DMS53 (cell line): ENCODE measurements around the gene MYO10.

ENCODE experiments used
- DNase-seq: peaks from one replicate; lab custom pipeline; 2025; lab: John Stamatoyannopoulos, UW

The MYO10 gene

GRCh38 chr5:16812448-16812847 lies 123.6 kb downstream of the MYO10 start:
- DNase-seq, result no peak

GRCh38 chr5:16810208-16810854 lies 125.8 kb downstream of the MYO10 start:
- no peak for DNase-seq

GRCh38 chr5:16809395-16810207 lies 126.5 kb downstream of the MYO10 start:
- no peak for DNase-seq

- no peak for DNase-seq
These were observed 127.1 kb downstream of the MYO10 start for GRCh38 chr5:16809010-16809394.

- DNase-seq, result no peak
These were observed 128.1 kb downstream of the MYO10 start for GRCh38 chr5:16808021-16808420.

GRCh38 chr5:16807547-16807864 lies 128.6 kb downstream of the MYO10 start:
- no peak for DNase-seq

- DNase-seq, result no peak
These were observed 129.2 kb downstream of the MYO10 start for GRCh38 chr5:16806711-16807546.

GRCh38 chr5:16805486-16805885 lies 130.6 kb downstream of the MYO10 start:
- DNase-seq, result no peak

- no peak for DNase-seq
These were observed 132.3 kb downstream of the MYO10 start for GRCh38 chr5:16803831-16804230.

GRCh38 chr5:16800477-16800876 lies 135.6 kb downstream of the MYO10 start:
- DNase-seq, result no peak

- no peak for DNase-seq
These were observed 136.3 kb downstream of the MYO10 start for GRCh38 chr5:16799796-16800195.

GRCh38 chr5:16797951-16798350 lies 138.1 kb downstream of the MYO10 start:
- DNase-seq, result no peak

- no peak for DNase-seq
These were observed 141.7 kb downstream of the MYO10 start for GRCh38 chr5:16794269-16794913.

- no peak for DNase-seq
These were observed 143.4 kb downstream of the MYO10 start for GRCh38 chr5:16792598-16793275.

GRCh38 chr5:16791904-16792597 lies 144.0 kb downstream of the MYO10 start:
- no peak for DNase-seq

- peak; percentile 73 for DNase-seq
These were observed 144.9 kb downstream of the MYO10 start for GRCh38 chr5:16791036-16791705.

GRCh38 chr5:16788957-16789356 lies 147.1 kb downstream of the MYO10 start:
- no peak for DNase-seq

GRCh38 chr5:16787278-16787677 lies 148.8 kb downstream of the MYO10 start:
- DNase-seq, result no peak

GRCh38 chr5:16784843-16785791 lies 151.0 kb downstream of the MYO10 start:
- DNase-seq, result no peak
